Ishikawa (cell line): ENCODE data around the gene ELF1.

ENCODE experiments used
- CEBPB ChIP-seq: IDR thresholded peaks from 2 replicates; pipeline ENCODE4 v1.6.1; 2012
- CREB1 ChIP-seq: IDR thresholded peaks from 2 replicates; pipeline ENCODE4 v1.6.1; 2012; ENCODE audit warnings: low read depth
- EGR1 ChIP-seq: IDR thresholded peaks from 2 replicates; pipeline ENCODE4 v1.6.1; 2012
- EP300 ChIP-seq: IDR thresholded peaks from 2 replicates; pipeline ENCODE4 v1.6.1; 2012; ENCODE audit warnings: borderline replicate concordance
- FOXM1 ChIP-seq: IDR thresholded peaks from 2 replicates; pipeline ENCODE4 v1.6.1; 2012; ENCODE audit warnings: low read depth, borderline replicate concordance
- NFIC ChIP-seq: IDR thresholded peaks from 2 replicates; pipeline ENCODE4 v1.6.1; 2012
- RAD21 ChIP-seq: IDR thresholded peaks from 2 replicates; pipeline ENCODE4 v1.6.1; 2012; ENCODE audit warnings: low read depth
- TAF1 ChIP-seq: IDR thresholded peaks from 2 replicates; pipeline ENCODE4 v1.6.1; 2012; ENCODE audit warnings: low read depth, mild to moderate bottlenecking
- TCF12 ChIP-seq: IDR thresholded peaks from 2 replicates; pipeline ENCODE4 v1.6.1; 2012; ENCODE audit warnings: low read depth
- TEAD4 ChIP-seq: IDR thresholded peaks from 2 replicates; pipeline ENCODE4 v1.6.1; 2012
- YY1 ChIP-seq: IDR thresholded peaks from 2 replicates; pipeline ENCODE4 v1.6.1; 2012; ENCODE audit warnings: low read depth
- ZBTB7A ChIP-seq: IDR thresholded peaks from 2 replicates; pipeline ENCODE4 v1.6.1; 2012; ENCODE audit warnings: low read depth
- TF ChIP-seq, protein P1 (sequence below): IDR thresholded peaks from 2 replicates; pipeline ENCODE4 v1.6.1; 2012; ENCODE audit warnings: low read depth, mild to moderate bottlenecking
- TF ChIP-seq, protein P2 (sequence below): IDR thresholded peaks from 2 replicates; pipeline ENCODE4 v1.6.1; 2012
- TF ChIP-seq, protein P3 (sequence below): IDR thresholded peaks from 2 replicates; pipeline ENCODE4 v1.6.1; 2012

ELF1 gene

DNA sequence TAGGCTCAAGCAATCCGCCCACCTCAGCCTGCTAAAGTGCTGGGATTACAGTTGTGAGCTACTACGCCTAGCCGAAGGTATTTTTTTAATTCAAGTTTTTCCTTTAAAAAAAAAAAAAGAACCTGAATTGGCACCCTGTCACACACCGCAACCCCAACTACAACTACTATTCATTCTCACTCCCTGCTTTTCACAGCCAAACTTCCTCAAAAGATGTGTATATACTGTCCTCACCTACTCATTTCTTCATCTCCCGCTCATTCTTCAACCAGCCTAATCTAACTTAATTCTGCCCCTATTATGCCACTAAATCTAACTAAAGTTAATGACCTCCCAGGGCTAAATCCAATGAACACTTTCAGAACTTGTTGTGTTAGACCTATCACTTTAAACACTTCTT, 29.5 kb upstream of the ELF1 start:
- TF ChIP-seq, protein P1, sequence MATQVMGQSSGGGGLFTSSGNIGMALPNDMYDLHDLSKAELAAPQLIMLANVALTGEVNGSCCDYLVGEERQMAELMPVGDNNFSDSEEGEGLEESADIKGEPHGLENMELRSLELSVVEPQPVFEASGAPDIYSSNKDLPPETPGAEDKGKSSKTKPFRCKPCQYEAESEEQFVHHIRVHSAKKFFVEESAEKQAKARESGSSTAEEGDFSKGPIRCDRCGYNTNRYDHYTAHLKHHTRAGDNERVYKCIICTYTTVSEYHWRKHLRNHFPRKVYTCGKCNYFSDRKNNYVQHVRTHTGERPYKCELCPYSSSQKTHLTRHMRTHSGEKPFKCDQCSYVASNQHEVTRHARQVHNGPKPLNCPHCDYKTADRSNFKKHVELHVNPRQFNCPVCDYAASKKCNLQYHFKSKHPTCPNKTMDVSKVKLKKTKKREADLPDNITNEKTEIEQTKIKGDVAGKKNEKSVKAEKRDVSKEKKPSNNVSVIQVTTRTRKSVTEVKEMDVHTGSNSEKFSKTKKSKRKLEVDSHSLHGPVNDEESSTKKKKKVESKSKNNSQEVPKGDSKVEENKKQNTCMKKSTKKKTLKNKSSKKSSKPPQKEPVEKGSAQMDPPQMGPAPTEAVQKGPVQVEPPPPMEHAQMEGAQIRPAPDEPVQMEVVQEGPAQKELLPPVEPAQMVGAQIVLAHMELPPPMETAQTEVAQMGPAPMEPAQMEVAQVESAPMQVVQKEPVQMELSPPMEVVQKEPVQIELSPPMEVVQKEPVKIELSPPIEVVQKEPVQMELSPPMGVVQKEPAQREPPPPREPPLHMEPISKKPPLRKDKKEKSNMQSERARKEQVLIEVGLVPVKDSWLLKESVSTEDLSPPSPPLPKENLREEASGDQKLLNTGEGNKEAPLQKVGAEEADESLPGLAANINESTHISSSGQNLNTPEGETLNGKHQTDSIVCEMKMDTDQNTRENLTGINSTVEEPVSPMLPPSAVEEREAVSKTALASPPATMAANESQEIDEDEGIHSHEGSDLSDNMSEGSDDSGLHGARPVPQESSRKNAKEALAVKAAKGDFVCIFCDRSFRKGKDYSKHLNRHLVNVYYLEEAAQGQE: no peak
- TF ChIP-seq RAD21 (no peak), TEAD4 (no peak), YY1 (no peak), TCF12 (no peak), ZBTB7A (no peak), TAF1 (no peak), CREB1 (no peak), NFIC (no peak), CEBPB (no peak), FOXM1 (no peak), EGR1 (no peak), EP300 (no peak)
- TF ChIP-seq, protein P2, sequence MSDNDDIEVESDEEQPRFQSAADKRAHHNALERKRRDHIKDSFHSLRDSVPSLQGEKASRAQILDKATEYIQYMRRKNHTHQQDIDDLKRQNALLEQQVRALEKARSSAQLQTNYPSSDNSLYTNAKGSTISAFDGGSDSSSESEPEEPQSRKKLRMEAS: no peak
- TF ChIP-seq, protein P3, sequence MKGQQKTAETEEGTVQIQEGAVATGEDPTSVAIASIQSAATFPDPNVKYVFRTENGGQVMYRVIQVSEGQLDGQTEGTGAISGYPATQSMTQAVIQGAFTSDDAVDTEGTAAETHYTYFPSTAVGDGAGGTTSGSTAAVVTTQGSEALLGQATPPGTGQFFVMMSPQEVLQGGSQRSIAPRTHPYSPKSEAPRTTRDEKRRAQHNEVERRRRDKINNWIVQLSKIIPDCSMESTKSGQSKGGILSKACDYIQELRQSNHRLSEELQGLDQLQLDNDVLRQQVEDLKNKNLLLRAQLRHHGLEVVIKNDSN: no peak

DNA sequence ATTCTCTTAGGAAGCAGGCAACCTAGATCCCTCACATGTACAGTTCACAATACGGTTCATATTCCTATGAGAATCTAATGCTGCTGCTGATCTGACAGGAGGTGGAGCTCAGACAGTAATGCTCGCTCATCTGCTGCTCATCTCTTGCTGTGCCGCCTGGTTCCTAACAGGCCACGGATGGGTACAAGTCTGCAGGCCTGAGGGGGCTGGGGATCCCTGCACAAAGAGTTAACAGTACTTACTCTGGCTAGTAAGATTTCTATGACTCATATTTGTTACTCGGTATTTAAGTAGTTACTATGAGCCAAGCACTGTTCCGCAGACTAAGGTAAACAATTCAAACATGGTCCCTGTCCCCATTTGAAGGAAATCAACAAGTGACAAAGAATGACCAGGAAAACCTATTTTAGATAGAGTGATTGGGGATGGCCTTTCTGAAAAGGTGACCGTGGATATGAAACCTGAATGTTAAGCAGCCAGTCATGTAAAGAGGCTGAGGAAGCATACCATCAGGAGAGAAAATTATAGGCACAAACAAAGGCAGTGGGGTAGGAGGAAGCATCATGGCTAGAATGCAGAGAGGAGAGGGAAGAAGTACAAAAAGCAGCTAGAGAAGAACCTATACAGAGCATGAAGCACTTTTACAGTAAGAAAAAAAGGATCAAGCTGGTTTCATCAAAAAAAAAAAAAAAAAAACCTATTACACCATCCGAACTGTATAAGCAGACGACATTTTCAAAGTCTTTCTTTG, 21.6 kb upstream of the ELF1 start:
- no peak for TF ChIP-seq TAF1
- no peak for TF ChIP-seq TEAD4
- TF ChIP-seq, protein P3: no peak
- no peak for TF ChIP-seq CEBPB
- TF ChIP-seq EP300: no peak
- no peak for TF ChIP-seq FOXM1
- TF ChIP-seq NFIC: no peak
- TF ChIP-seq, protein P1: no peak

DNA sequence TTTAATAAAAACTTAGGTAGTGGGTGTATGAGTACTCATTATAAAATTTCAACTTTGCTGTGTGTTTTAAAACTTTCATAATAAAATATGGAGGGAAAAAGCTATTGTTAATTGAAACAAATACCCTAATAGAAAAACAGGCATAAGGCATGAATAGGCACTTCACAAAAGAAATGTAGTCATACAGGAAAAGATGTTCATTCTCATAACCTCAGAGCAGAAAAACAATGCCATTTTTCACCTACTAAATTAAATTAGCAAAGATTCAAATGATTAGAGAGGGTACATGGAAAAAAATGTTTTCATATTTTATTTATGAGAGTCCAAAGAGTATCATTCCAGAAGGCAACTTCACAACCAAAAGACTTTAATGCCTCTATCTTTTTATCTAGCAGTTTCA, 20.6 kb upstream of the ELF1 start:
- TF ChIP-seq CREB1: no peak
- no peak for TF ChIP-seq RAD21
- TF ChIP-seq CEBPB: no peak
- TF ChIP-seq FOXM1: no peak
- TF ChIP-seq, protein P1: no peak
- no peak for TF ChIP-seq EGR1
- TF ChIP-seq TEAD4: no peak
- no peak for TF ChIP-seq TAF1
- TF ChIP-seq, protein P3: no peak
- TF ChIP-seq ZBTB7A: no peak
- TF ChIP-seq EP300: no peak
- TF ChIP-seq, protein P2: no peak
- TF ChIP-seq YY1: no peak

DNA sequence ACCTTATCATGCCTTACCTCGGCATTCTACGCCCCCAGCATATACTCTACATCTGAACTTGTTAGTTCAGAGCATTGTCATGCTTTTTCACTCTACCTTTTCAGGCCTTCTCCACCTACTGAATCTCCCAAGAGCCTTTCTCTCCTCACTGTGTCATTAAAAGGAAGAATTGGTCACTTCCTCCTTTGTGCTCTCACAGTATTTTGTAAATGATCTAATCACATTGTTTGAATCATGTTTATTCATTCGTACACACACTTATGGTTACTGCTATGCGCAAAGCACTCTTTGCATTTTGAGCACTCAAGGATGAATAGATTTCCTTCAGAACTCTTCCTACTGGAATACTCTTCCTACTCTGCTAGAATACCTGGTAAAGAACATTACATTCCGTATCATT, 15.8 kb upstream of the ELF1 start:
- no peak for TF ChIP-seq TCF12
- TF ChIP-seq RAD21: no peak
- TF ChIP-seq, protein P1: no peak
- TF ChIP-seq FOXM1: no peak
- no peak for TF ChIP-seq TEAD4
- no peak for TF ChIP-seq TAF1
- TF ChIP-seq, protein P2: no peak
- no peak for TF ChIP-seq NFIC
- no peak for TF ChIP-seq CREB1
- no peak for TF ChIP-seq EGR1
- no peak for TF ChIP-seq EP300
- TF ChIP-seq CEBPB: no peak
- TF ChIP-seq, protein P3: no peak
- no peak for TF ChIP-seq ZBTB7A
